NCI-H510A (cell line): ENCODE results near the gene STOML2.
A peak's percentile ranks its signal among the peaks of the same experiment; 100 is the strongest.
"Not testable (repeated sequence)": the region's sequence is repeated elsewhere in the genome, so short reads cannot be mapped to it uniquely, and the experiment has no call there.

Source experiments
- DNase-seq: peaks from one replicate; lab custom pipeline; 2025; lab: John Stamatoyannopoulos, UW

STOML2 gene

DNA sequence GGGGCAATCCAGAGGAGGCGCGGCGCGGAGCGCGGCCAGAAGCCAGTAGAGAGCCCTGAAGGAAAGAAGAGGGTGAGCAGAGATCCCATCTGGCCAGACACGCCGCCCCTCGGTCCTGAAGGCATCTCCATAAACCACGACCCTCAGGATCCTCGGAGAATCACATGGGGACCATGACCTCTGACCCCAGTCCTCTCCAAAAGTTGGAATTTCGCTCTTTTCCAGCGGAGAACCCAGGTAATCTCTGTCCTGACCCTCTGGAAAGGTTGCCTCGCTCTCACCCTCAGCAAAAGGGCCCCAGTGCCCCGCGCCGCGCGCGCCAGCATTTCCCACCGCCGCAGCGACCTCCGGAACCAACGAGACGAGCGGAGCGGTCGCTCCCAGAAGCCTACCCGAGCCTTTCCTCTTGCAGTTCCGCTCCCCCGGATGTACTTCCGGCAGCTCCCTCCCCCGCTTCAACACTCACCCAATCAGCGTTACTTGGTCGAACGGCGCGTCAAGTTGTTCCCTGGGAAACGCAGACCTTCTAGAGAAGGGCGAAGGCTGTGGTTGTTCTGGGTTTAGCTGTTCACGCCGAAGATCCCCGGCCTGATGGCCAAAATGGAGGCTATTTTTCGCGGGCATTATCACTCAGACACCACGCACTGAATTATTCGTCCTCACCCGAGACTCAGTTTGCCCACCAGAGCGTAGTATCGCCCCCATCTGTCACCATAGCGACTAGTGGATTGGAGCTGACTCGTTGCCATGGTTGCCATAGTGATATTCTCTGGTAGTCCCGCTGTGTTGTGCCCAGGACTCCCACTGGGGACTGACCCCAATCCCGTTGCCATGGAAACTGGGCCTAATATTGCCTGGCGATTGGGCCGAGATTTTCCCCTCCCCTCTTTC, at the start of gene STOML2:
Gene STOML2, minus strand, starts transcription at position 363 of the 891 bp plus-strand sequence. Its CDS starts 37 bp downstream, at position 326.
- DNase-seq = peak; percentile 75

DNA sequence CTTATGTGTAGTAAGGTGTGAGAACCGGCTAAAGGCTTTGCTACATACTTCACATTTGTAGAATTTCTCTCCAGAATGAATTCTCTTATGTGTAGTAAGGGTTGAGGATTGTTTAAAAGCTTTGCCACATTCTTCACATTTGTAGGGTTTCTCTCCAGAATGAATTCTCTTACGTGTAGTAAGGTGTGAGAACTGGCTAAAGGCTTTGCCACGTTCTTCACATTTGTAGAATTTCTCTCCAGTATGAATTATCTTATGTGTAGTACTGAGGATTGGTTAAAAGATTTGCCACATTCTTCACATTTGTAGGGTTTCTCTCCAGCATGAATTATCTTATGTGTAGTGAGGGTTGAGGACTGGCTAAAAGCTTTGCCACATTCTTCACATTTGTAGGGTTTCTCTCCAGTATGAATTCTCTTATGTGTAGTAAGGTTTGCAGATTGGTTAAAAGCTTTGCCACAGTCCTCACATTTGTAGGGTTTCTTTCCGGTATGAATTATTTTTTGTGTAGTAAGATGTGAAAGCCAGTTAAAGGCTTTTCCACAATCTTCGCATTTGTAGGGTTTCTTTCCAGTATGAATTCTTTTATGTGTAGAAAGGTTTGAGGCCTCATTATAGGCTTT, 45.1 kb upstream of the STOML2 start:
- not testable (repeated sequence) for DNase-seq

GRCh38 chr9:35142037-35142436, 39.1 kb upstream of the STOML2 start:
- no peak for DNase-seq

DNA sequence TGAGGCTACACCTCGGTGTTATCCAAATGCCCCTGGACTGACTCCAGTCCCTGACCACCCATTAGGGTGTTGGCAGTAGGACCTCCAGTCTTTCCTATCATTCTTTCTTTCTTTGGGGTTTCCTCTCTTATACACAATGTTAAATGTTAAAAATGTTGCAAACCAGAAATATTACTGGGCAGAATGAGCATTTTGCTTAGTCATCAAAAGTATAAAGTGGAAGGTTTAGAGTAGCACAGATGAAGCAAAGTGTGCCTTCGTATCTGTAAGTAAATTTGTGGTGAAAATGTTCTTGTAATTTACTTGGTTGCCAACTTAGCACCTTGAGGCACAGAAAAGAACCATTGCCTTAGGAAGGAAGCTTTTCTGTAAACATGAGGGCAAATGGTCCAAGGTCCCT, 37.2 kb upstream of the STOML2 start:
- DNase-seq = no peak

- no peak for DNase-seq
Measured at GRCh38 chr9:35136866-35137265, 33.9 kb upstream of the STOML2 start.

GRCh38 chr9:35135988-35136387, 33.1 kb upstream of the STOML2 start:
- DNase-seq = no peak

GRCh38 chr9:35134920-35135319, 32.0 kb upstream of the STOML2 start:
- no peak for DNase-seq

DNA sequence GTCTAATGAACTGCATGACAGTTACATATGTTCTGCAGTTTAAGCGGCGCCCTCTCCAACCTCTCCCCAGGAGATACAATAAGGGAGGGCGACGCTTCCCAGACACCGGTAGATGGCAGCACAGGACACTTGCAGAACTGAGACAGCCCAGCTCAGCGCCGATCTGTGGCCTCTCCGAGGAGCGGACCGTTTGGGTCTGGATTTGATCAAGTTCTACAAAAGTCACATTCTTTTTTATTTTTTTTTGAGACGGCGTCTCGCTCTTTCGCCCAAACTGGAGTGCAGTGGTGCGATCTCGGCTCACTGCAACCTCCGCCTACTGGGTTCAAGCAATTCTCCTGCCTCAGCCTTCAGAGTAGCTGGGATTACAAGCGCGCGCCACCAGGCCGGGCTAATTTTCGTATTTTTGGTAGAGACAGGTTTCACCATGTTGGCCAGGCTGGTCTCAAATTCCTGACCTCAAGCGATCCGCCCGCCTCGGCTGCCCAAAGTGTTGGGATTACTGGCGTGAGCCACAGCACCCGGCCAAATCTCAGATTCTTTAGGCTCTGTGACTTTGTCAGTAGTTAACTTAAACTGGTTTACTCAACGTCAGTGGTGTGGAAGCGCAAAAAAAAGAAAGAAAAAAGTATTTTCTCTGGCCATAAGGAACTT, 14.1 kb upstream of the STOML2 start:
- peak; percentile 54 for DNase-seq

- no peak for DNase-seq
Measured at GRCh38 chr9:35116539-35116897, 13.6 kb upstream of the STOML2 start.

DNA sequence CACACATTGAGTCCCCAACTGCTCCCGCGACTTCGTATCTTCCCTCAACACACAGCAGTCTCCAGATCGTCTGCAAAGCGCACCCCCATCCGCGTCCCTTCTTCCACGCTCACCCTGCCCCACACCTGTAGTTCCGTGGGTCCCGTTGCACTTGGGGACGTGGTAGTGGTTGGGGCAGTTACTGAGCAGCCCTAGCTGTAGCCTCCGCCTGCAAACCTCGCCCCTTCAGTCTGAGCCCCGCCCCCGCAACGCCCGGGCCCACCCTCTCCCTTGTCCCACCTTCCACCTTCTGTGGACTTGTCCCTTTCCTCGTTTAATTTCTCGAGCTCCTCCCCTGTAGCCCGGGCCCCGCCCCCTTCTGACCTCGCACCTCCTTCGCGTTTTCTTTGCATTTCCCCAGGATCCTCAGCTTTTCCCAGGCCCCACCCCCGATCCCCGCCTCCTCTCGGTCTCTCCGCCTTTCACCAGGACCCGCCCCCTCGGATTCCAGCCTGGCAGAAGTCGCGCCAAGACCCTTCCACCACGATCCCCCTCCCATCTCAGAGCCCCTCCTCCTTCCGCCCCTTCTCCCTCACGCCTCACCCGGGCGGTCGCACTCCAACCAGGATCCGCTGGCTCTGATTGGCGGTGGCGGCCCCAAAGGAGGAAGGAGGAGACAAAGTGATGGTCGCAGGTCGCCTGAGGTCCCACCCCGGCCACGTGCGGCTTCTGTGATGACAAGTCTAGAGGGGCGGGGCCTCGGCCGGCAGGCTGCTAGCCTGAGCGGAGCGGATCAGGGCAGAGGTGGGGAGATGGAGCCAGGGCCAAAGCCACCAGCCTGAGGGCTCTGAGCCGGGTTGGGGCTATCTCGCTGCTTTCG, 13.0 kb upstream of the STOML2 start, which contains the start of gene ATOSB:
Gene ATOSB, minus strand, starts transcription at position 183 of the 859 bp plus-strand sequence. CDS start 7,588 bp downstream, outside the sequence.
- DNase-seq = peak; percentile 84

DNA sequence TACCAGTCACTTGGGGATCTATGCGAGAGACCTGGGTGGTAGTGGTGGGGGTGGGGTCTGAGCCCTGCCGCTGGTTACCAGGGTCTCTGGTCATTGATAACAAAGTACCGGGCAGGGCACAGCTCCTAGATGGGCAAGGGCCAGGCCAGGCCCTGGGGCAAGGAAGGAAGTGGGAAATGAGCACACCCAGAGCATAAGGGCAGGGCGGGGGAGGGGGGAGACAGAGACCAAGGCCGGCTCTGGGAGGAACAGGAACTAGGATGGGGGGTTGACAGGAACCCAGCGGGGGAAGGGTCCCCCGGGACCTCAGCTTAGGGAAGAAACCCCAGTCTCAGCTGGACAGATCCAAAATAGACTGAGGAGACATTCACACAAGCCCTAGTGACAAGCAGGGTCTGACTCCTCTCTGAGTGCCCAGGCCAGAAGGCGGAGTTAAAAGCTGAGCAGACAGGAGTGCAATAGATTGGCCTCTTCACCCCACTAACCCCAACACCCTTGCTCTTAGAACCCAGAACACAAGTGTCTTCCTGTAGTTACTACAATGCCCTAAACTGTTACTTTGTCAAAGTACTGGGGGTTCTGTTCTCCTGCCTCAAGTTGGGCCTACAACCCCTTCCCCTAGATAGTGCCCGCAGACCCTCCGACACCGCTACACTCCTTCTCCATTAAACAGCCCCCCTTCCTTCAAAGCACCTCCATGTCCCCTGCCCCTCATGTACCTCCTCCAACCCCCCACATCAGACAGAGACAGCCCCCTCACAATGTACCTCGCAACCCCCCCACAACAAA, 12.1 kb upstream of the STOML2 start:
- DNase-seq = no peak

DNA sequence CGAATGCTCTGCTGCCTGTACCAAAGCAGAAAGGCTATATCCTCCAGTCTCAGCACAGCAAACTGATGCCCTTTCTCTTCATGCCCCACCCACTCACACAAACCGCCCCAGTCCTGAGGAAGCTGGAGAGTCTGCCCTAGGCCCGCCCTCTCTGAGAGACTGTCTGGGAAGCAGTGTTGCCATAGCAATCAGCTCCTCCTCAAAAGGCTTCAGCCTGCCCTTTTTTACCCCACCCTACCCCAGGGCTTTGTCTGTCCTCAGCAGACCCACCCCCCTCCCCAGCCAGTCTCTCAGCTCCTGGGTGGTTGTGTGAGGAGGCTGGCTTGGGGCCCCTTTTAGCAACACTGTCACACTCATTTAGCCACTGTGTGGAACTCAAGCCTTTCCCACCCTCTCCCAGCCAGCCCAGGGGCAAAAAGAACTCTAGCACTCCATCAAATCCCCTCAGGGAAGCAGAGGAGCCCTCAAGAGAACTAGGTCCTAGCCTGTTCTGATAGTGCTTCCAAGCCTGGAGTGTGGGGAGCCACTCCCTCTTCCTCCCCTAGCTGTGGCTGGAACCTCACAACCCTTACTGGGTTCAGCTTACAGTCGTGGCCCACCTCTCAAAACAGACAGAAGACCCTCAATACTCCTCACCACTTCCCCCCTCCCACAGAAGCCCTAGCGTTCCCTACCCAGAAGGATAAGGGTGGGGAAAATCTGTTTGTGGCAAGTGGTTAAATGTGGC, 11.3 kb upstream of the STOML2 start:
- peak; percentile 39 for DNase-seq

- DNase-seq = no peak
Measured at GRCh38 chr9:35112257-35113020, 9.5 kb upstream of the STOML2 start.

- DNase-seq = peak; percentile 93
Measured at GRCh38 chr9:35111001-35111933, 8.3 kb upstream of the STOML2 start.

GRCh38 chr9:35110327-35110761, 7.4 kb upstream of the STOML2 start:
- DNase-seq = no peak

DNA sequence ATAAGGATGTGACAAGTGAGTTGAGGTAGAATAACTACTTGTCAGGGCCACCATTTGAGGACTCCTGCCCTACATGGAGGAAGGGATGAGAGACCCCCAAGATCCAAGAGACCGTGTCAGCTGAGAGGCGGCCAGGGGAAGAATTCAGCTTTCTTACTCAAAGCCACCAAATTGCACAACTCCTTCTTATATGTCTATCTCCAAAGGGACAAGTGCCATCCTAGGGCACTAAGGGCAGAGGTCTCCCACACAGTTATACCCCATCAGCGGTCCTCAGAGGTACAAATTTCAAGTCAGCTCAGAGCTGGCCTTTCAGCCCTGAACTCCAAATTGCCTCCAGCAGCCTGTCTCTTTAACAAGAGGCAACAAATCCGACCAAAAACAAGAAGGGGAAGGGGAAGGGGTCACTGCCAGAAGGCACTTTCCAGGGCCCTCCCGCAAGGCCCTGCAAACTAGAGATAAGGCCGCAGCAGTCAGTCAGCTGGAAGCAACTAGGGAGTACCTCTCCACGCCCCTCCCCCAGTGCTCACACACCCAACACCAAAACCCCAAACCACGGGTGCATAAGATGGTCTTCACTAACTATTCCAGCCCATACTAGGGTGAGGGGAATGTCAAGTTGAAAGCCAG, 6.1 kb upstream of the STOML2 start:
- DNase-seq = no peak

GRCh38 chr9:35108461-35108860, 5.5 kb upstream of the STOML2 start:
- DNase-seq = no peak
